CD14-positive monocyte (primary cell): ENCODE data around the gene SMYD4. TPM values are rescaled to one million over a fixed set of nuclear protein-coding genes. Genes with fewer than 3 reads are reported as not detected.
A peak's percentile ranks its signal among the peaks of the same experiment; 100 is the strongest.

Experiments used
- DNase-seq, 3 donors: peaks; one replicate each; pipeline ENCODE4 v3.0.0-alpha.2; 2011 to 2022
- H2AFZ ChIP-seq: 2 replicates; pipeline ENCODE4 v1.6.0; 2012; ENCODE audit warnings: mild to moderate bottlenecking, low read depth, low read length, inconsistent platforms; ENCODE audit not compliant: insufficient read depth, poor library complexity, severe bottlenecking
- H3K27ac ChIP-seq, 2 donors: 1 replicate in 1 of 2; 2 replicates in 1 of 2; pipeline ENCODE4 v1.5.1; 2012 to 2013; ENCODE audit warnings: low read length in 2 of 2, control low read depth in 1 of 2, inconsistent platforms in 1 of 2, low read depth in 1 of 2, mild to moderate bottlenecking in 1 of 2
- H3K27me3 ChIP-seq, 2 donors: one replicate each; pipeline versions ENCODE4 v1.6.0 to v1.6.1; 2011 to 2013; ENCODE audit warnings: low read length in 2 of 2; ENCODE audit not compliant: control insufficient read depth in 2 of 2, insufficient read depth in 2 of 2
- H3K36me3 ChIP-seq, 2 donors: replicated peaks in 1 of 2; 1 replicate in 1 of 2; 2 replicates in 1 of 2; pipeline versions ENCODE4 v1.5.1 to v1.6.1; 2012 to 2013; ENCODE audit warnings: low read length in 2 of 2, control low read depth in 1 of 2, inconsistent platforms in 1 of 2, mild to moderate bottlenecking in 1 of 2; ENCODE audit not compliant: insufficient read depth in 2 of 2, control insufficient read depth in 1 of 2
- H3K4me1 ChIP-seq, 2 donors: 1 replicate in 1 of 2; 2 replicates in 1 of 2; pipeline versions ENCODE4 v1.5.1 to v1.6.1; 2012 to 2013; ENCODE audit warnings: low read length in 2 of 2, control low read depth in 1 of 2, inconsistent platforms in 1 of 2, mild to moderate bottlenecking in 1 of 2, moderate library complexity in 1 of 2; ENCODE audit not compliant: insufficient read depth in 2 of 2, control insufficient read depth in 1 of 2
- H3K4me2 ChIP-seq: replicated peaks from 2 replicates; pipeline ENCODE3; 2012; ENCODE audit warnings: low read length, moderate library complexity, mild to moderate bottlenecking; ENCODE audit not compliant: poor library complexity, severe bottlenecking; ENCODE audit errors: extremely low read depth
- H3K4me3 ChIP-seq, 3 experiments: fragments of 200-600 bp in 1 of 3; sonication (generic) in 1 of 3; replicated peaks in 1 of 3; 1 replicate in 2 of 3; 2 replicates in 1 of 3; pipeline ENCODE4 v1.5.1; 2011 to 2013; ENCODE audit warnings: low read length in 3 of 3, mild to moderate bottlenecking in 3 of 3, control low read depth in 2 of 3, low read depth in 2 of 3, inconsistent platforms in 1 of 3, moderate library complexity in 1 of 3
- H3K79me2 ChIP-seq: 2 replicates; pipeline ENCODE4 v1.6.0; 2012; ENCODE audit warnings: mild to moderate bottlenecking, control low read depth, inconsistent platforms, low read length, moderate library complexity; ENCODE audit not compliant: insufficient read depth
- H3K9ac ChIP-seq: 2 replicates; pipeline ENCODE4 v1.6.0; 2017; ENCODE audit warnings: low read length, mild to moderate bottlenecking; ENCODE audit not compliant: insufficient read depth, poor library complexity, severe bottlenecking
- H3K9me3 ChIP-seq, 2 donors: replicated peaks in 1 of 2; 1 replicate in 1 of 2; 2 replicates in 1 of 2; pipeline versions ENCODE4 v1.5.1 to v1.6.1; 2012 to 2013; ENCODE audit warnings: low read length in 2 of 2, control low read depth in 1 of 2; ENCODE audit not compliant: control insufficient read depth in 1 of 2, insufficient read depth in 1 of 2
- H4K20me1 ChIP-seq: 2 replicates; pipeline ENCODE4 v1.6.0; 2012; ENCODE audit warnings: mild to moderate bottlenecking, low read length, control low read depth, moderate library complexity; ENCODE audit not compliant: insufficient read depth
- H3K27ac Mint-ChIP-seq, 7 donors: one replicate each; pipeline ENCODE4 v1.8.0; 2020; ENCODE audit warnings: mild to moderate bottlenecking in 7 of 7, mixed read lengths in 7 of 7, moderate library complexity in 6 of 7, inconsistent platforms in 2 of 7
- H3K27me3 Mint-ChIP-seq, 3 donors: one replicate each; pipeline ENCODE4 v1.8.0; 2021 to 2022; ENCODE audit warnings: low read depth in 3 of 3, mild to moderate bottlenecking in 3 of 3, mixed read lengths in 3 of 3, moderate library complexity in 3 of 3, inconsistent platforms in 1 of 3
- H3K36me3 Mint-ChIP-seq, 2 donors: one replicate each; pipeline ENCODE4 v1.8.0; 2020; ENCODE audit warnings: mixed read lengths in 2 of 2, inconsistent platforms in 1 of 2, mild to moderate bottlenecking in 1 of 2
- H3K4me1 Mint-ChIP-seq: one replicate; pipeline ENCODE4 v1.8.0; 2020; ENCODE audit warnings: mild to moderate bottlenecking, mixed read lengths
- H3K4me3 Mint-ChIP-seq, 2 donors: one replicate each; pipeline ENCODE4 v1.8.0; 2020; ENCODE audit warnings: mild to moderate bottlenecking in 2 of 2, mixed read lengths in 2 of 2, moderate library complexity in 1 of 2
- H3K9me3 Mint-ChIP-seq, 7 donors: one replicate each; pipeline ENCODE4 v1.8.0; 2020 to 2022; ENCODE audit warnings: mixed read lengths in 7 of 7, mild to moderate bottlenecking in 6 of 7, moderate library complexity in 6 of 7, inconsistent platforms in 2 of 7
- WGBS: methylation state at CpG from one replicate; pipeline ENCODE4 v1.1.5; 2013; ENCODE audit warnings: missing lambda C conversion rate; ENCODE audit not compliant: insufficient coverage; 5-methylcytosine and 5-hydroxymethylcytosine counted together
- intact Hi-C, 2 donors: fragments of 100-400 bp; cut with micrococcal nuclease; formaldehyde crosslinking; loops; one replicate each; pipeline versions ENCODE4 v1.15.0 to v1.15.1; 2023
- polyA plus RNA-seq, 3 donors: library from polyadenylated mRNA; depleted of rRNA in 1 of 3; unstranded in 2 of 3; stranded (reverse) in 1 of 3; fragments of 300-500 nt in 2 of 3; fragments of >200 nt in 1 of 3; fragmentation: Illumina TruSeq in 2 of 3; gene quantifications; 1 replicate in 2 of 3; 2 replicates in 1 of 3; pipeline ENCODE4 v1.2.3, GENCODE V29; 2012 to 2021
- TF ChIP-seq, protein P1 (sequence below): fragments of 200-600 bp; IDR thresholded peaks from one replicate; pipeline ENCODE4 v1.8.0; 2022; ENCODE audit warnings: antibody characterized with exemption, mild to moderate bottlenecking

The SMYD4 gene
- polyA plus RNA-seq, 3 donors: 3.2 to 7.6 (median 6.1) TPM

DNA sequence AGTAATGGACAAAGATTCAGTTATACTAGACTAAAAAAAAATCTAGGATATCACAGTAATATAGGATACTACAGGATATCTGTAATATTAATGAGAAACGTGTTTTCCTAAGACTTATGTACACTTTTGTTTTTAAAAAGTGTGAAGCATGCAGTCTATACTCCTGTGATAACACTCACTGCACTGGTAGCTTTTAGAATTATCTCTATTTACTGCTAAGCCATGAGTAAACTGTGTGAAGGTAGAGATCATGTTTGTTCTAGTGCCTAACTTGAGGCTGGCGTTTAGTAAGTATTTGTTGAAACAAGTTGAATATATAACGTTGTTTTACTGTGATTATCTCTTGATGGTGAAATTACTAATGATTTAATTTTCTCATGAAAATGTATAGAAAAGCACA is 24.0 kb upstream of the SMYD4 start:
- WGBS: no CpG with 5 or more reads among the region's 3 CpGs
- Histone ChIP-seq H3K4me3 (no peak overlapping the region), H3K4me2 (no peak overlapping the region), H3K27ac (no peak overlapping the region), H3K4me1 (no peaks in the 10 kb centered on the region), H4K20me1 (no peaks in the 10 kb centered on the region), H3K9me3 (no peaks in the 10 kb centered on the region), H3K36me3 (peaks cover 37 to 63% of the 10 kb centered on the region in 2 donors), H3K9ac (no peak overlapping the region), H3K27me3 (no peaks in the 10 kb centered on the region), H3K79me2 (no peaks in the 10 kb centered on the region), H2AFZ (no peak overlapping the region)
- TF ChIP-seq, protein P1, sequence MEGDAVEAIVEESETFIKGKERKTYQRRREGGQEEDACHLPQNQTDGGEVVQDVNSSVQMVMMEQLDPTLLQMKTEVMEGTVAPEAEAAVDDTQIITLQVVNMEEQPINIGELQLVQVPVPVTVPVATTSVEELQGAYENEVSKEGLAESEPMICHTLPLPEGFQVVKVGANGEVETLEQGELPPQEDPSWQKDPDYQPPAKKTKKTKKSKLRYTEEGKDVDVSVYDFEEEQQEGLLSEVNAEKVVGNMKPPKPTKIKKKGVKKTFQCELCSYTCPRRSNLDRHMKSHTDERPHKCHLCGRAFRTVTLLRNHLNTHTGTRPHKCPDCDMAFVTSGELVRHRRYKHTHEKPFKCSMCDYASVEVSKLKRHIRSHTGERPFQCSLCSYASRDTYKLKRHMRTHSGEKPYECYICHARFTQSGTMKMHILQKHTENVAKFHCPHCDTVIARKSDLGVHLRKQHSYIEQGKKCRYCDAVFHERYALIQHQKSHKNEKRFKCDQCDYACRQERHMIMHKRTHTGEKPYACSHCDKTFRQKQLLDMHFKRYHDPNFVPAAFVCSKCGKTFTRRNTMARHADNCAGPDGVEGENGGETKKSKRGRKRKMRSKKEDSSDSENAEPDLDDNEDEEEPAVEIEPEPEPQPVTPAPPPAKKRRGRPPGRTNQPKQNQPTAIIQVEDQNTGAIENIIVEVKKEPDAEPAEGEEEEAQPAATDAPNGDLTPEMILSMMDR: no peak
- Mint-ChIP-seq H3K36me3 (peaks cover 54 to 76% of the 10 kb centered on the region in 2 donors), H3K27me3 (no peaks in the 10 kb centered on the region), H3K27ac (peak overlapping the region in 1 of 7 donors; percentile 45), H3K4me3 (no peak overlapping the region), H3K4me1 (no peaks in the 10 kb centered on the region), H3K9me3 (no peaks in the 10 kb centered on the region)
- no peak for DNase-seq
- intact Hi-C loops: no loop called here

DNA sequence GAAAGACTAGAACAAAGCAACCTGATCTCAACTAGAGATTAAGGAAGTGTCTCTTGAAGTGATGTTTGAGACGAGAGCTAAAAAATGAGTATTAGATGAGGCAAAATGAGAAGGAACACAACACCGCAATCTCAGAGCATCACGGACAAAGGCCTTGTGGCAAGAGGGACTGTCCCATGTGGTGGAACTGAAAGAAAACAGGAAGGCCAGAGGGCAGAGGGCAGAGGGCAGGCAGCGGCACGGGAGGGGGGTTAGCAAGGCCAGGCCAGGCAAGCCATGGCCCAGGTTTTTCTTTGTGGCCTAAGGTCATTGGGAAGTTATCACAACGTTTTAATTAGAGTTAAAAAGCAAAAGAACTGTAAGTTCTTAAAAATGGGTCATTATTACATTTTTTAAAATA is 22.6 kb upstream of the SMYD4 start:
- Histone ChIP-seq H3K9ac (no peak overlapping the region), H3K4me3 (no peak overlapping the region), H3K9me3 (no peaks in the 10 kb centered on the region), H3K79me2 (no peaks in the 10 kb centered on the region), H3K4me1 (no peaks in the 10 kb centered on the region), H3K36me3 (peaks cover 37 to 66% of the 10 kb centered on the region in 2 donors), H4K20me1 (no peaks in the 10 kb centered on the region), H3K27me3 (no peaks in the 10 kb centered on the region), H3K4me2 (no peak overlapping the region), H3K27ac (no peak overlapping the region), H2AFZ (no peak overlapping the region)
- no peaks in the 10 kb centered on the region for H3K27me3 Mint-ChIP-seq
- H3K4me1 Mint-ChIP-seq: no peaks in the 10 kb centered on the region
- intact Hi-C loops: no loop called here
- H3K4me3 Mint-ChIP-seq: no peak overlapping the region
- no peaks in the 10 kb centered on the region for H3K9me3 Mint-ChIP-seq
- WGBS: 90% methylated on average over 4 of the region's 6 CpGs
- H3K27ac Mint-ChIP-seq: peak overlapping the region in 2 of 7 donors; percentile 17 to 53
- DNase-seq: no peak
- TF ChIP-seq, protein P1: no peak
- H3K36me3 Mint-ChIP-seq: peaks cover 55 to 79% of the 10 kb centered on the region in 2 donors
